ENCODE measurements around the gene TSSK3. TPM values are rescaled to one million over a fixed set of nuclear protein-coding genes. Genes with fewer than 3 reads are reported as not detected.
A peak's percentile ranks its signal among the peaks of the same experiment; 100 is the strongest.

TSSK3 gene
- total and polyA plus RNA-seq, 9 of the 15 experiments (the other 6 are each of a cell fraction or from before 2014, with no cell fraction given): 0.27 to 2.8 (median 1.9) TPM

- peak overlapping the region; percentile 96 for H3K27ac ChIP-seq (ENCODE audit: extremely low read depth, low read depth, low read length)
- in situ Hi-C loops (cut with MboI): no loop called here
- intact Hi-C loops (cut with micrococcal nuclease): loop anchor here (5.0 kb wide), 1 partner anchor 150 kb away; no protein-coding TSS in a partner anchor
- no peak for ATAC-seq
- H3K9ac ChIP-seq (ENCODE audit: insufficient read depth in 1 of 2, low read depth in 2 of 2, low read length in 2 of 2): peak overlapping the region; percentile 90 to 92
- WGBS (ENCODE audit: insufficient coverage, low coverage, missing lambda C conversion rate): 29% methylated on average over 8 of the region's 8 CpGs
- POLR2A ChIA-PET: interaction anchor here (0.5 to 3.8 kb wide), 11 partner anchors 9 to 98 kb away, joined by 3 to 36 read pairs (median 6); partner anchors contain the start of gene MARCKSL1
- H2AFZ ChIP-seq (ENCODE audit: low read depth, low read length): peak overlapping the region; percentile 77
- no peaks in the 10 kb centered on the region; the same call in 1 of the 2 replicates for H3K9me3 ChIP-seq (replicated peaks; ENCODE audit: control insufficient read depth, insufficient read depth, low read depth, low read length)
- peak in 2 of 4 experiments; percentile 38 to 50 for DNase-seq (ENCODE audit: extremely low read depth in 1 of 4, low spot score in 3 of 4)
- H3K36me3 ChIP-seq (ENCODE audit: control insufficient read depth, insufficient read depth, low read length): peaks cover 7% of the 10 kb centered on the region; the same call in 1 of the 3 replicates
- BruUV-seq (replicated peaks): no TSS peak
- H3K79me2 ChIP-seq (ENCODE audit: control insufficient read depth, insufficient read depth, low read length): peaks cover 12% of the 10 kb centered on the region; the same call in 2 of the 3 replicates
- CTCF ChIA-PET (ENCODE audit: low intra/inter-chr PET ratio): no interaction called here
- no peaks in the 10 kb centered on the region for H3K27me3 ChIP-seq (ENCODE audit: control insufficient read depth in 2 of 2, insufficient read depth in 2 of 2, low read length in 2 of 2)
- H3K9me1 ChIP-seq (ENCODE audit: control insufficient read depth, insufficient read depth, low read length): no peaks in the 10 kb centered on the region
- H3K4me2 ChIP-seq (ENCODE audit: insufficient read depth, low read length): peak overlapping the region; percentile 91
- H4K20me1 ChIP-seq (replicated peaks; ENCODE audit: control insufficient read depth, insufficient read depth, low read length): 0 out of 2 replicates have a peak, but pooled peaks cover 6% of the 10 kb centered on the region
- peaks cover 28 to 42% of the 10 kb centered on the region in 2 experiments for H3K4me1 ChIP-seq (replicated peaks in 1 of 2; ENCODE audit: control insufficient read depth in 2 of 2, insufficient read depth in 2 of 2, low read length in 2 of 2)
- peak overlapping the region; percentile 83 for H3K4me3 ChIP-seq
- FAIRE-seq: no peak
- TF ChIP-seq POLR2B (IDR thresholded peaks at IDR 0.05; ENCODE audit: low read depth, partially characterized antibody) (no peak), MYC (IDR thresholded peaks at IDR 0.05; ENCODE audit: low read depth, low read length) (no peak), MYC (CRISPR knock-in tag; IDR thresholded peaks at IDR 0.05; ENCODE audit: borderline replicate concordance, low read depth) (0 out of 2 replicates have a peak, but pooled peaks have one; percentile 12), ETV5 (CRISPR knock-in tag; IDR thresholded peaks at IDR 0.05; ENCODE audit: low read depth) (0 out of 2 replicates have a peak, but pooled peaks have one; percentile 20), ZFP91 (CRISPR knock-in tag; IDR thresholded peaks at IDR 0.05) (no peak), FOXO4 (CRISPR knock-in tag; IDR thresholded peaks at IDR 0.05) (no peak), PCBP2 (IDR thresholded peaks at IDR 0.05; ENCODE audit: low read depth, low read length, poor library complexity, severe bottlenecking) (no peak), PTRF (tag; IDR thresholded peaks at IDR 0.05) (no peak), NR2C1 (IDR thresholded peaks at IDR 0.05) (peak; percentile 32; the same call in 1 of the 2 replicates), NR2C1 (tag; IDR thresholded peaks at IDR 0.05) (peak; percentile 39; the same call in 1 of the 2 replicates), ZNF23 (CRISPR knock-in tag; IDR thresholded peaks at IDR 0.05) (no peak), TCF15 (CRISPR knock-in tag; IDR thresholded peaks at IDR 0.05) (no peak), ESRRA (IDR thresholded peaks at IDR 0.05; ENCODE audit: borderline replicate concordance, low read depth) (peak; percentile 90), FOXJ3 (CRISPR knock-in tag; IDR thresholded peaks at IDR 0.05) (no peak), SMARCE1 (IDR thresholded peaks at IDR 0.05) (0 out of 2 replicates have a peak, but pooled peaks have one; percentile 17), ZNF217 (CRISPR knock-in tag; IDR thresholded peaks at IDR 0.05) (no peak), FOSL1 (tag; conservative IDR thresholded peaks at IDR 0.05) (0 out of 2 replicates have a peak, but pooled peaks have one; percentile 14), GTF2B (IDR thresholded peaks at IDR 0.05; ENCODE audit: extremely low read depth, insufficient read length) (no peak)
Observed at GRCh38 chr1:32352239-32352745, 10.0 kb upstream of the TSSK3 start.
